SK-MEL-5 (cell line): ENCODE results near the gene C1orf50. TPM values are rescaled to one million over a fixed set of nuclear protein-coding genes. Genes with fewer than 3 reads are reported as not detected.

Source experiments
- DNase-seq: peaks from one replicate; pipeline ENCODE4 v3.0.0-alpha.2; 2016; ENCODE audit warnings: low read depth, low spot score
- in situ Hi-C: cut with HindIII; loops from 2 replicates; pipeline ENCODE4 v1.10.0; 2016; ENCODE audit warnings: low sequenced_read_pairs, high pct_unique_total_duplicates, low pct_unique_long_range_greater_than_20kb
- total RNA-seq: library from RNA; depleted of rRNA; stranded (reverse); fragments of >200 nt; shearing (Covaris generic); gene quantifications from 2 replicates; pipeline ENCODE4 v1.2.3, GENCODE V29; 2014; rRNA removed

Gene C1orf50
- total RNA-seq, 1 experiment from 2014 or later, result 2.5 TPM

GRCh38 chr1:42816585-42817439, 49.8 kb downstream of the C1orf50 start, which contains the start of the genes ERMAP and SVBP:
Gene ERMAP, plus strand, starts transcription at chr1:42817122. Its CDS starts 13,327 bp downstream, at chr1:42830449.
Gene SVBP, minus strand, starts transcription at chr1:42817397. Its CDS starts 853 bp downstream, at chr1:42816544.
- in situ Hi-C loops, result no loop called here
- peak; percentile 80 for DNase-seq

- in situ Hi-C loops, result no loop called here
- no peak for DNase-seq
Observed at GRCh38 chr1:42817440-42817767, 50.4 kb downstream of the C1orf50 start.

GRCh38 chr1:42817976-42818375, 50.9 kb downstream of the C1orf50 start:
- in situ Hi-C loops, result no loop called here
- no peak for DNase-seq

GRCh38 chr1:42820813-42821212, 53.8 kb downstream of the C1orf50 start:
- in situ Hi-C loops, result no loop called here
- no peak for DNase-seq

- in situ Hi-C loops, result no loop called here
- no peak for DNase-seq
Observed at GRCh38 chr1:42821690-42822089, 54.6 kb downstream of the C1orf50 start.

GRCh38 chr1:42822800-42823392, 55.8 kb downstream of the C1orf50 start:
- no peak for DNase-seq
- in situ Hi-C loops, result no loop called here

GRCh38 chr1:42824481-42825035, 57.5 kb downstream of the C1orf50 start:
- in situ Hi-C loops, result no loop called here

GRCh38 chr1:42825036-42825851, 58.2 kb downstream of the C1orf50 start:
- no peak for DNase-seq
- in situ Hi-C loops, result no loop called here

More at GRCh38 chr1:42824481-42825035, 57.5 kb downstream of the C1orf50 start:
- no peak for DNase-seq

Other genes with a start within 250 kb of the C1orf50 start
- 25.8 and 30.3 TPM in 2 replicates for gene PPIH, start 108.8 kb upstream of the C1orf50 start, total RNA-seq
- gene YBX1, start 84.8 kb upstream of the C1orf50 start, total RNA-seq, result 975 and 1,067 TPM in 2 replicates
- not detected in 2 replicates for gene CLDN19, start 27.0 kb upstream of the C1orf50 start, total RNA-seq
- gene P3H1, start 221 bp upstream of the C1orf50 start, total RNA-seq, result 29.8 and 33.7 TPM in 2 replicates
- gene TMEM269, start 17.7 kb downstream of the C1orf50 start, total RNA-seq, result not detected in 2 replicates
- gene ERMAP, start 49.9 kb downstream of the C1orf50 start, total RNA-seq, result 1.7 and 2.3 TPM in 2 replicates
- 10.1 and 11.5 TPM in 2 replicates for gene SVBP, start 50.1 kb downstream of the C1orf50 start, total RNA-seq
- gene ZNF691, start 79.4 kb downstream of the C1orf50 start, total RNA-seq, result 10.1 and 11.3 TPM in 2 replicates
- 30.4 and 40.6 TPM in 2 replicates for gene SLC2A1, start 191.6 kb downstream of the C1orf50 start, total RNA-seq